Colonic mucosa (tissue), 4 donors: ENCODE data around the gene RGL2. TPM values are rescaled to one million over a fixed set of nuclear protein-coding genes. Genes with fewer than 3 reads are reported as not detected.

ENCODE experiments used
- DNase-seq: peaks from one replicate; pipeline ENCODE4 v3.0.0-alpha.2; 2020
- H3K27ac ChIP-seq: fragments of 200-600 bp; one replicate; pipeline ENCODE4 v1.8.0; 2021
- H3K27me3 ChIP-seq: fragments of 200-600 bp; one replicate; pipeline ENCODE4 v1.8.0; 2021
- H3K36me3 ChIP-seq: fragments of 200-600 bp; one replicate; pipeline ENCODE4 v1.8.0; 2021
- H3K4me1 ChIP-seq: fragments of 200-600 bp; one replicate; pipeline ENCODE4 v1.8.0; 2021; ENCODE audit warnings: mild to moderate bottlenecking
- H3K4me3 ChIP-seq: fragments of 200-600 bp; one replicate; pipeline ENCODE4 v1.8.0; 2021
- H3K9ac ChIP-seq, 2 donors: one replicate each; pipeline ENCODE4 v1.7.0; 2013; ENCODE audit warnings: control low read depth in 2 of 2, low read depth in 2 of 2, low read length in 2 of 2
- H3K9me3 ChIP-seq: fragments of 200-600 bp; one replicate; pipeline ENCODE4 v1.8.0; 2021
- CTCF ChIP-seq: fragments of 200-600 bp; IDR thresholded peaks from one replicate; pipeline ENCODE4 v1.8.0; 2022; ENCODE audit warnings: antibody characterized with exemption, mild to moderate bottlenecking
- intact Hi-C: fragments of 100-400 bp; cut with DNase I; formaldehyde crosslinking; loops from one replicate; pipeline ENCODE4 v1.14.1; 2022
- total RNA-seq, 2 donors: library from RNA; stranded (reverse); fragmentation: NEBNext Ultra II Directional in 1 of 2; extraction: Animal tissue kit (Norgen Biotek cat#: 25700) in 1 of 2; gene quantifications; one replicate each; pipeline ENCODE4 v1.2.1, GENCODE V29; 2021
- donor health status: healthy.
- donor health status: DM: no; HTN: no; CAD: no.
- donor health status: DM: no; HTN: no; CAD: no.

RGL2 gene
- total RNA-seq, 2 donors from 2014 or later = 29.9 to 34.7 TPM

GRCh38 chr6:33315793-33316602, 17.3 kb upstream of the RGL2 start:
- intact Hi-C loops = loop anchor here (2.0 to 10.0 kb wide), 2 partner anchors 39 to 99 kb away; partner anchors contain the start of genes B3GALT4, CUTA and PHF1
- H3K4me1 ChIP-seq = peaks cover 20% of the 10 kb centered on the region

GRCh38 chr6:33314943-33315792, 16.4 kb upstream of the RGL2 start:
- H3K9me3 ChIP-seq = no peaks in the 10 kb centered on the region
- peak; percentile 86 for DNase-seq
- H3K9ac ChIP-seq = peak overlapping the region in 1 of 2 donors; percentile 99
- no peak for TF ChIP-seq CTCF
- intact Hi-C loops = loop anchor here (10.0 kb wide), 1 partner anchor 100 kb away; the partner anchor contains the start of genes CUTA and PHF1
- peaks cover 4% of the 10 kb centered on the region for H3K36me3 ChIP-seq
- H3K4me3 ChIP-seq = peak overlapping the region; percentile 79
- H3K27ac ChIP-seq = peak overlapping the region; percentile 100
- H3K4me1 ChIP-seq = peaks cover 23% of the 10 kb centered on the region
- H3K27me3 ChIP-seq = no peaks in the 10 kb centered on the region

More at GRCh38 chr6:33315793-33316602, 17.3 kb upstream of the RGL2 start:
- Histone ChIP-seq H3K9me3 (no peaks in the 10 kb centered on the region), H3K27me3 (no peaks in the 10 kb centered on the region), H3K27ac (no peak overlapping the region), H3K4me3 (no peak overlapping the region), H3K9ac (peak overlapping the region in 1 of 2 donors; percentile 26), H3K36me3 (peaks cover 9% of the 10 kb centered on the region)
- no peak for TF ChIP-seq CTCF
- no peak for DNase-seq

GRCh38 chr6:33314515-33314942, 15.8 kb upstream of the RGL2 start:
- intact Hi-C loops = loop anchor here (10.0 kb wide), 1 partner anchor 100 kb away; the partner anchor contains the start of genes CUTA and PHF1
- Histone ChIP-seq H3K9ac (peak overlapping the region; percentile 89 to 99), H3K27ac (peak overlapping the region; percentile 100), H3K36me3 (no peaks in the 10 kb centered on the region), H3K27me3 (no peaks in the 10 kb centered on the region), H3K9me3 (no peaks in the 10 kb centered on the region), H3K4me3 (peak overlapping the region; percentile 79), H3K4me1 (peaks cover 23% of the 10 kb centered on the region)
- TF ChIP-seq CTCF = no peak
- peak; percentile 81 for DNase-seq

- intact Hi-C loops = loop anchor here (10.0 kb wide), 1 partner anchor 101 kb away; the partner anchor contains the start of genes CUTA and PHF1
- peak within 1 kb of the TSS; percentile 89 to 99 for H3K9ac ChIP-seq
- no peak for TF ChIP-seq CTCF
- peaks cover 21% of the 10 kb centered on the region for H3K4me1 ChIP-seq
- peak; percentile 76 for DNase-seq
- no peaks in the 10 kb centered on the region for H3K36me3 ChIP-seq
- no peaks in the 10 kb centered on the region for H3K27me3 ChIP-seq
- peak within 1 kb of the TSS; percentile 100 for H3K27ac ChIP-seq
- H3K9me3 ChIP-seq = no peaks in the 10 kb centered on the region
- peak within 1 kb of the TSS; percentile 79 for H3K4me3 ChIP-seq
These were observed 15.2 kb upstream of the RGL2 start, which contains the start of gene TAPBP for GRCh38 chr6:33313709-33314514. TAPBP (minus strand) TSS chr6:33314078; CDS start chr6:33314041, 37 bp downstream.
